ENCODE data around the gene CHEK2. TPM values are rescaled to one million over a fixed set of nuclear protein-coding genes. Genes with fewer than 3 reads are reported as not detected.
A peak's percentile ranks its signal among the peaks of the same experiment; 100 is the strongest.

Gene CHEK2
- total RNA-seq, 1 experiment from 2014 or later: 34.5 TPM

DNA sequence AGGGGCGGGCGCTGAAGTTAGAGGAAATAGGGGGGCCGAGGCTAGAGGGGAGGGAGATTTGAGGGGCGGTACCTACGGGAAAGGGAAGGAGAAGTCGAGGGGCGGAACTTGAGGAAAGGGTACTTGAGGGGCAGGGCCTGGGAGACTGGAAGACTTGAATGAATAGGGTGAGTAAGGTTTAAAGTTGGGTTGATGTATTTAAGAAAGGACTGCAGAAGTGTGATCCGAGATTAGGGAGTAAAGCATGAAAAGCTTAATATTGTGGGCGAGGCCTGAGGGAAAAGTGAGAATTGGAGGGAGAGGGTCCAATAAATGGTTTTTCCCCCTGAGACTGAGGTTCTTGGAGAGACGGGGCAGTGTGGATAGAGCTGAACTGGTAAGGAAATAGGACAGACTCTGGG, 942 bp upstream of the CHEK2 start:
- DNase-seq (ENCODE audit: low read depth): no peak

GRCh38 chr22:28741200-28741784, 328 bp downstream of the CHEK2 start:
- no peak for DNase-seq (ENCODE audit: low read depth)

GRCh38 chr22:28738876-28739275, 2.7 kb downstream of the CHEK2 start:
- peak; percentile 22 for DNase-seq (ENCODE audit: low read depth)

GRCh38 chr22:28737701-28738100, 3.9 kb downstream of the CHEK2 start:
- no peak for DNase-seq (ENCODE audit: low read depth)

DNA sequence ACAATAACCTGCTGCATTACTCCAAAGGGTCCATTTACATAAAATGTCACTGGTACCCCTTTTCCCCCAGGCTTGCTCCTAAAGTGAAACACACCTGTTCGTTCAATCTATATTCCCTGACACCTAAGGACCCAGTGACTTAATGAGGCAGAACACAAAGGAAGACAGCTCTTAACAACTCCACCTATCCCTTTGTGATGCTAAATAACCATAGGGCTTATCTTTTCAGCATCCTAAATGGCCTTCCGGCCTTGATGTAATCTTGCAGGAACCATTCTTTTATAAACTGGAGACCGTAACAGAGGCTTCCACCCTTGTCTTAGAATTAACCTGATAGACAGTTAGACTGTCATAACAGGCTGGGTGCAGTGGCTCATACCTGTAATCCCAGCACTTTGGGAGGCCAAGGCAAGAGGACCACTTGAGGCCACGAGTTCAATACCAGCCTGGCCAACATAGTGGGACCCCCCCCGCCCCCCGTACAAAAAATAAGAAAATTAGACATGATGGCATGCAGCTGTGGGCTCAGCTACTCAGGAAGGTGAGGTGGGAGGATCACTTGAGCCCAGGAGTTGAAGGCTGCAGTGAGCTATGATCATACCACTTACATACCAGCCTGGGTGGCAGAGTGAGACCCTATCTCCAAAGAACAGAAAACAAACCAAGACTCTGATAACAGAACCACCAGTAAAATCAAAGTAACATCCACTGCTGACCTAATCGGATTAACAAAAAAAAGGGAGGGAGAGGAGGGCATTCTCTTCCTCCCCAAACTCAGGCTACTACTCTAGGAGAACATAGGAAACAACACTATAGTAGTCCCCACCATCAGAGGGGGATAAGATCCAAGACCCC, 5.1 kb downstream of the CHEK2 start:
- no peak for DNase-seq (ENCODE audit: low read depth)

GRCh38 chr22:28734393-28734792, 7.2 kb downstream of the CHEK2 start:
- DNase-seq (ENCODE audit: low read depth): no peak

- DNase-seq (ENCODE audit: low read depth): no peak
Observed at GRCh38 chr22:28730179-28730578, 11.4 kb downstream of the CHEK2 start.

- peak; percentile 40 for DNase-seq (ENCODE audit: low read depth)
Observed at GRCh38 chr22:28728621-28729313, 12.9 kb downstream of the CHEK2 start.

DNA sequence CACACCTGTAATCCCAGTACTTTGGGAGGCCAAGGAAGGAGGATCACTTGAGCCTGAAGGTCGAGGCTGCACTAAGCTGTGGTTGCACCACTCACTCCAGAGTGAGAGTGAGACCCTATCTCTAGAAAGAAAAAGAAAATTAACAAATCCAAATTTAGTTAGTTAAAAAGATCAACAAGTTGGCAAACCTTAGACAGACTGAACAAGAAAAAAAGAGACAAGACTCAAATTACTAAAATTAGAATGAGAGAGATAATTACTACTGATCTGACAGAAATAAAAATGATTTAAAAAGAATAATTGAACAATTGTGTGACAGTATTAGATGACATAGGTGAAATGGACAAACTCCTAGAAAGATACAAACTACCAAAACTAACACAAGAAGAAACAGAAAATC, 13.6 kb downstream of the CHEK2 start:
- no peak for DNase-seq (ENCODE audit: low read depth)

- DNase-seq (ENCODE audit: low read depth): no peak
Observed at GRCh38 chr22:28718044-28718443, 23.6 kb downstream of the CHEK2 start.

DNA sequence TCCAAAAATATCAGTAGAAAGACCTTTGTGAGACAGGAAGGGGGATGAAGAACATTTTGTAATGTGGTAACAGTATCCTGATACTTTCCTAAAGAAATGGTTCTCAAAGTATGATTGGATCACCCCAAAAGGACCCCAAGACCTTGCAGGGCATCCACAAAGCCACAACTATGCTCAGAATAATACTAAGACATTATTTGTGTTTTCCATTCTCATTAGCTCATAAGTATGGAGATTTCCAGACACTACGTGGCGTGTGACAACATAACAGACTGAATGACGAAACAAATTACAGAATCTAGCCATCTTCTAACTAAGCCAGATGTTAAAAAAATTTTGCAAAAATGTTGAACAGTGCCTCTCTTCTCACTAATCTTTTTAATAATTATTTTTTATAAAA, 24.9 kb downstream of the CHEK2 start:
- DNase-seq (ENCODE audit: low read depth): peak; percentile 55

DNA sequence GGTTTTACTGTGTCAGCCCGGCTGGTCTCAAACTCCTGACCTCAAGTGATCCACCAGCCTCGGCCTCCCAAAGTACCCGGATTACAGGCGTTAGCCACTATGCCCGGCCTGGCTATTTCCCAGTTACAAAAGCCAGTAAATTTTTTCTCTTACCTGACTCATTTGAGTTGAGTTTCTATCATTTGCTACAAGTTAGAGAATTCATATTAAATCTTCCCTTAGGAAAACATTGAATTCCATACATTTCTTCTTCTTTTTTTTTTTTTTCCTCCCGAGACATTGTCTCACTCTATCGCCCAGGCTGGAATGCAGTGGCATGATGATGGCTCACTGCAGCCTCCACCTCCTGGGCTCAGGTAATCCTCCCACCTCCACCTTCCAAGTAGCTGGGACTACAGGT, 26.0 kb downstream of the CHEK2 start:
- no peak for DNase-seq (ENCODE audit: low read depth)

- peak; percentile 50 for DNase-seq (ENCODE audit: low read depth)
Observed at GRCh38 chr22:28714043-28714628, 27.5 kb downstream of the CHEK2 start.

GRCh38 chr22:28711820-28712777, 29.5 kb downstream of the CHEK2 start:
- peak; percentile 97 for DNase-seq (ENCODE audit: low read depth)

DNA sequence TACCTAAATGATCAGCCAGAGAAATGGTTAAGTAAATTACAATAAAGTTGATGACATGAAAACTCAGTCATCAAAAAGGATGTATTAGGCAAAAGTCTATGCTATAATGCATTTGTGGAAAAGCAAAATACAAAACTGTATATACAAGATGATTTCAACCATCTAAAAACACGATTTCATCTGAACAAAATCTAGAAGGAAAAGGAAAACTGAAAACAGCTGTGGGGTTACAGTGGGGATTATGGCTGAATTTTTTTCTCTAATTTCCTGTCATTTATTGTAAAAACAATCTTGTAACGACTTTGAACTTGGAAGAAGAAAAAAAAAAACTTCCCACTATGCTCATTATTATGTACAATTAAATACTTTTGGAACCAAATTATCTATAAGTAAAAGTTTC, 30.3 kb downstream of the CHEK2 start:
- DNase-seq (ENCODE audit: low read depth): no peak

DNA sequence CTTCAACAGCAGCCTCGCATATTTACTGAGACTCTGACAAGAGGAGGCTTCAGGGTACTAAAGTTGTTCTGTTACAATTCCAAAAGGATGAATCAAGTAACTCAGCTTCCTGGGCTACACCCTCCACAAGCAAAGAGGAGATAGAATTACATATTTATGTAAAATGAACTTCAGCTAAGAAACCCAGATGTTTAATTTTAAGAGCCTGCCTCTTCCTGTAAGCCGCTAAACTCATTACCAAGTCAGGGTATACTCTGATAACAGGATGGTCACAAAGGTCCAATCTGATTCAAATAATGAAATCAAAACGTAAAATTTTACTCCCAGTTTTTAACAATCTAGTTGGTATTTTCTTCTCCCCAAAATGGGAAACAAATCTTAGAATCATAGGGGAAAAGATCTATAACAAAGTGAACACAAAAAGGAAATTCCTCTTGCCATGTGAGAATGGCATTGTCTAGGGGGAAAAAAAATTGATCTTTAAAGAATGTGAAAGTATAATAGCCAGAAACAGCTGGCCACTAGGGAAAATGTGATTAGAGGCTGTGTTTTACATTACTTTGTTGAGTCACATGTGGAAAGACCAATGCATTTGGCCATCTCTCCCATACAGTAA, 30.9 kb downstream of the CHEK2 start:
- peak; percentile 90 for DNase-seq (ENCODE audit: low read depth)

- no peak for DNase-seq (ENCODE audit: low read depth)
Observed at GRCh38 chr22:28710107-28710506, 31.5 kb downstream of the CHEK2 start.

DNA sequence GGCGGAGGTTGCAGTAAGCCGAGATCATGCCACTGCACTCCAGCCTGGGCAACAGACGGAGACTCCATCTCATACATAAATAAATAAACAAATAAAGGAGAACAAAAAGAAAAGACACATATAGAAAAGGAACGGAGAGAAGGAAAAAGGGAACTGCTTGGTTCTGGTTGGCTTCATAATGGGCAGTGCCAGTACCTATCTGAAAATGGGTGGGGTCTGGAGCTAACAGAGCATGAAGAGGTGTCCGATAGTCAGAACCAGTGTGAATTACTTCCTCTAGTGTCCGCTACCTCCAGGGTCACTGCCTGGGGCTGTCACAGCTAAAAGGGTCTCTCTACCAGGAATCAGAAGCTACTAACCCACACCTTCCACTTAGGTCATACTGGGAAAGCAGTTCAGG, 34.8 kb downstream of the CHEK2 start:
- DNase-seq (ENCODE audit: low read depth): no peak

GRCh38 chr22:28703436-28703835, 38.2 kb downstream of the CHEK2 start:
- no peak for DNase-seq (ENCODE audit: low read depth)

- no peak for DNase-seq (ENCODE audit: low read depth)
Observed at GRCh38 chr22:28702891-28703290, 38.7 kb downstream of the CHEK2 start.

All from LHCN-M2 (cell line).